ENCODE measurements around the gene INSL3. TPM values are rescaled to one million over a fixed set of nuclear protein-coding genes. Genes with fewer than 3 reads are reported as not detected.

INSL3 gene
- total and polyA plus RNA-seq, 2 donors (not counting 3 experiments of a cell fraction or from before 2014, with no cell fraction given), result not detected

GRCh38 chr19:17803264-17803896 lies 17.9 kb downstream of the INSL3 start:
- no peak overlapping the region for H3K27ac ChIP-seq (ENCODE audit: insufficient read depth, low read depth, low read length)
- H3K4me1 ChIP-seq (ENCODE audit: control insufficient read depth, extremely low read depth, insufficient read depth, low read length), result no peaks in the 10 kb centered on the region
- no peak overlapping the region for H3K4me3 ChIP-seq (replicated peaks in 1 of 3; ENCODE audit: insufficient read depth in 1 of 3, low read depth in 1 of 3, low read length in 3 of 3)
- no peaks in the 10 kb centered on the region for H3K9me1 ChIP-seq (replicated peaks; ENCODE audit: control insufficient read depth, extremely low read depth, insufficient read depth, low read length)
- ChIA-PET POLR2A (no interaction called here), CTCF (interaction anchor here (1.5 to 1.9 kb wide), 2 partner anchors 21 to 37 kb away, joined by 5 to 6 read pairs; no protein-coding TSS in a partner anchor)
- no peak for TF ChIP-seq MYC (IDR thresholded peaks at IDR 0.05; ENCODE audit: low read depth, low read length)
- H4K20me1 ChIP-seq (replicated peaks; ENCODE audit: control insufficient read depth, extremely low read depth, insufficient read depth, low read length), result no peaks in the 10 kb centered on the region
- BruUV-seq (replicated peaks), result no TSS peak
- dilution Hi-C loops (cut with MboI; ENCODE audit: extremely low pct_ligation_motif_present, low sequenced_read_pairs) (no loop called here), intact Hi-C loops (cut with micrococcal nuclease) (no loop called here)
- DNase-seq (ENCODE audit: low read depth, low spot score) (no peak), FAIRE-seq (no peak)
- no peak overlapping the region for H3K4me2 ChIP-seq (ENCODE audit: insufficient read depth, low read length)
- H3K9me3 ChIP-seq (replicated peaks; ENCODE audit: control insufficient read depth, insufficient read depth, low read length), result no peaks in the 10 kb centered on the region
- H3K27me3 ChIP-seq (ENCODE audit: control insufficient read depth in 2 of 2, insufficient read depth in 2 of 2, low read length in 2 of 2), result no peaks in the 10 kb centered on the region
- H2AFZ ChIP-seq (ENCODE audit: low read depth, low read length), result no peak overlapping the region
- H3K36me3 ChIP-seq (ENCODE audit: control insufficient read depth in 2 of 2, extremely low read depth in 1 of 2, insufficient read depth in 2 of 2, low read length in 2 of 2), result no peaks in the 10 kb centered on the region
- no peak overlapping the region for H3K9ac ChIP-seq (replicated peaks; ENCODE audit: extremely low read depth, insufficient read depth, low read length)
- H3K79me2 ChIP-seq (ENCODE audit: control insufficient read depth, insufficient read depth, low read length), result no peaks in the 10 kb centered on the region

GRCh38 chr19:17802137-17802858 lies 19.0 kb downstream of the INSL3 start:
- POLR2A ChIA-PET, result no interaction called here
- no peak overlapping the region for H3K4me3 ChIP-seq (replicated peaks in 1 of 3; ENCODE audit: insufficient read depth in 1 of 3, low read depth in 1 of 3, low read length in 3 of 3)
- H3K9me1 ChIP-seq (replicated peaks; ENCODE audit: control insufficient read depth, extremely low read depth, insufficient read depth, low read length), result no peaks in the 10 kb centered on the region
- BruUV-seq (replicated peaks), result no TSS peak
- FAIRE-seq (no peak), DNase-seq (ENCODE audit: low read depth, low spot score) (no peak)
- no peaks in the 10 kb centered on the region for H3K4me1 ChIP-seq (ENCODE audit: control insufficient read depth, extremely low read depth, insufficient read depth, low read length)
- H2AFZ ChIP-seq (ENCODE audit: low read depth, low read length), result no peak overlapping the region
- H3K4me2 ChIP-seq (ENCODE audit: insufficient read depth, low read length), result no peak overlapping the region
- CTCF ChIA-PET, result interaction anchor here (1.9 kb wide), 1 partner anchor 36 kb away, joined by 6 read pairs; no protein-coding TSS in a partner anchor
- H3K9me3 ChIP-seq (replicated peaks; ENCODE audit: control insufficient read depth, insufficient read depth, low read length), result no peaks in the 10 kb centered on the region
- no peaks in the 10 kb centered on the region for H4K20me1 ChIP-seq (replicated peaks; ENCODE audit: control insufficient read depth, extremely low read depth, insufficient read depth, low read length)
- intact Hi-C loops (cut with micrococcal nuclease), result no loop called here
- H3K36me3 ChIP-seq (ENCODE audit: control insufficient read depth in 2 of 2, extremely low read depth in 1 of 2, insufficient read depth in 2 of 2, low read length in 2 of 2), result no peaks in the 10 kb centered on the region
- TF ChIP-seq CTCF (IDR thresholded peaks at IDR 0.05; ENCODE audit: extremely low read depth in 1 of 2, insufficient read depth in 1 of 2, low read depth in 1 of 2, low read length in 2 of 2) (no peak), EZH2 (IDR thresholded peaks at IDR 0.05; ENCODE audit: borderline replicate concordance, low read depth, low read length, severe bottlenecking) (no peak), FOS (IDR thresholded peaks at IDR 0.05; ENCODE audit: borderline replicate concordance, insufficient read depth, low read length) (no peak), POLR2A (IDR thresholded peaks at IDR 0.05; ENCODE audit: low read depth, low read length) (no peak), POLR2AphosphoS5 (IDR thresholded peaks at IDR 0.05; ENCODE audit: insufficient read depth, low read depth, low read length) (no peak), MAX (IDR thresholded peaks at IDR 0.05; ENCODE audit: insufficient read depth, insufficient read length) (no peak), GATA2 (IDR thresholded peaks at IDR 0.05; ENCODE audit: insufficient read depth, insufficient read length, low read depth, low read length) (no peak), MYC (IDR thresholded peaks at IDR 0.05; ENCODE audit: low read depth, low read length) (no peak), JUN (IDR thresholded peaks at IDR 0.05; ENCODE audit: borderline replicate concordance, insufficient read depth, insufficient read length, low read depth) (no peak)
- H3K27ac ChIP-seq (ENCODE audit: insufficient read depth, low read depth, low read length), result no peak overlapping the region
- H3K9ac ChIP-seq (replicated peaks; ENCODE audit: extremely low read depth, insufficient read depth, low read length), result no peak overlapping the region
- dilution Hi-C loops (cut with MboI; ENCODE audit: extremely low pct_ligation_motif_present, low sequenced_read_pairs), result no loop called here
- no peaks in the 10 kb centered on the region for H3K27me3 ChIP-seq (ENCODE audit: control insufficient read depth in 2 of 2, insufficient read depth in 2 of 2, low read length in 2 of 2)
- H3K79me2 ChIP-seq (ENCODE audit: control insufficient read depth, insufficient read depth, low read length), result no peaks in the 10 kb centered on the region
